IPS-20b (cell line): ENCODE measurements around the gene HAPLN1.

Experiments used
- H3K27ac ChIP-seq: one replicate; pipeline ENCODE4 v1.5.1; 2013; ENCODE audit warnings: low read length
- H3K27me3 ChIP-seq: 2 replicates; pipeline ENCODE4 v1.6.1; 2013; ENCODE audit warnings: mild to moderate bottlenecking, low read length, inconsistent platforms; ENCODE audit not compliant: insufficient read depth
- H3K36me3 ChIP-seq: 2 replicates; pipeline ENCODE4 v1.6.1; 2013; ENCODE audit warnings: low read depth, mild to moderate bottlenecking, inconsistent platforms, low read length, moderate library complexity; ENCODE audit not compliant: insufficient read depth
- H3K4me1 ChIP-seq: 2 replicates; pipeline ENCODE4 v1.6.1; 2013; ENCODE audit warnings: mild to moderate bottlenecking, control low read depth, inconsistent platforms, low read length, moderate library complexity; ENCODE audit not compliant: insufficient read depth
- H3K4me3 ChIP-seq: 2 replicates; pipeline ENCODE4 v1.5.1; 2013; ENCODE audit warnings: mild to moderate bottlenecking, low read length, inconsistent platforms
- H3K9ac ChIP-seq: 2 replicates; pipeline ENCODE4 v1.6.1; 2013; ENCODE audit warnings: low read depth, mild to moderate bottlenecking, inconsistent platforms, low read length, moderate library complexity
- H3K9me3 ChIP-seq: 2 replicates; pipeline ENCODE4 v1.6.1; 2013; ENCODE audit warnings: mild to moderate bottlenecking, low read depth, low read length, inconsistent platforms; ENCODE audit not compliant: insufficient read depth

Gene HAPLN1

DNA sequence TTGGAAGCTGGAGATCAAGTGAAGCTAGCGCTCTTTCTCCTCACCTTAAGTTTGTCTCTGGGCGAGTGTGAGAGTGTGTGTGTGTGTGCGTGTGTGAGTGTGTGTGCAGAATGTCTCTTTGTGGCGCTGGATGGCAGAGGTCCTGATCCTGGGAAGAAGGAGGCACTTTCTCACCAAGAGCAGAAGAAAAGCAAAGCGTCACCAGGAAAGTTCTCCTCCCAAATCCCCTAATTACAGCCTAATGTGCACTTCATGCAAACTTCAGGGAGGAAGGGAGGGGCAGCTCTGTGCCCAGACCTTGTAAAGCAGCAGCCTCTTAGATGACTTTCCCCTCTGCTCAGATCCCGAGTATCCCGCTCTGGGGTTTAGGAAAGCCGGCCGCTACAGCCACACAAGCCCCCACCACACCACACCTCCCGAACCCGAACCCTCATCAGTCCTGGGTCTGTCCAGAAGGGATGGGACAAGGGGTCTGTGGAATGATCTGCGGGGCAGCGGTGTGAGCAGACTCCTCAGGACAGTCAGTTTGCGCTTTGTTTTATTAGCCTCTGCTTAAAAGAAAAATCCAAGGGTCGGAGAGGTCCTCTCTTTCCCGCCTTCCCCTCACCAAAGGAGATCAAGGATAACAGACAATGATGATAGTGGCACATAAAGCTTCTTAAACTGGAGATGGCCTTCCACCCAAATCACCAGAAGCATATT, at the start of gene HAPLN1:
TSS of gene HAPLN1 (minus strand) at position 20 of the 702 bp plus-strand sequence. CDS start 47,332 bp downstream, outside the sequence.
- Histone ChIP-seq H3K9ac (peak within 1 kb of the TSS; percentile 73; the same call in 1 of the 2 replicates), H3K4me3 (peak within 1 kb of the TSS; percentile 71), H3K27ac (no peak within 1 kb of the TSS), H3K36me3 (no peaks in the 10 kb centered on the region), H3K4me1 (peaks cover 17% of the 10 kb centered on the region; the same call in 1 of the 2 replicates), H3K9me3 (no peaks in the 10 kb centered on the region), H3K27me3 (no peaks in the 10 kb centered on the region; the same call in 1 of the 2 replicates)

DNA sequence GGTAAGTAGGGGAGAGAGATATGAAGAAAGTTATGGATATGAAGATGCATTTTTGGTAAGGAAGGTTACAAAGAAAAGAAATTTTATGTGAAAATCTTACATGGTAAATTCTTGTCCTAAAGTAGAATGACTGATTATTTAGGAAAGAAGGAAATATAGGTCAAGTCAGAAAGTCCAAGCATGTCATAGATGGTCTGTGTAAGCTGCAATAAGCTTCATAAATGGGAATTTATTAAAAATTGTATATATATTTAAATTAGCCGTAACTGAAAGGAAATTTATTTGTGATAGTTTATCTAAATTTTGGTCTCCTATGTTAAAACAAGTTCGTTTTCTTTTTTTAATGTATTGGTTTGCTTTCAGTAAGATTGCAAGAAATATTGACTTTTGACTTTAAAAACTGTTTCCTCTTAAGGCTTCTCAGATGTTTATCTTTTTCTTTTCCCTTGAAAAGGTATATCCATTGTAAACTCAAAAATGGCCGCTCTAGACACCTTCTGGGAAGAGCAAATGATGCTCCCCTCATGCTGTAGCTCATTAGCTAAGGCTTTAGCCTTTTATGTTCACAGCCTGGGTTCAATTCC, 46.8 kb upstream of the HAPLN1 start:
- no peaks in the 10 kb centered on the region for H3K4me1 ChIP-seq
- no peaks in the 10 kb centered on the region for H3K27me3 ChIP-seq
- H3K36me3 ChIP-seq = no peaks in the 10 kb centered on the region
- no peak overlapping the region for H3K9ac ChIP-seq
- peaks cover 56% of the 10 kb centered on the region for H3K9me3 ChIP-seq
- no peak overlapping the region for H3K27ac ChIP-seq
- H3K4me3 ChIP-seq = 0 out of 2 replicates have a peak overlapping the region, but pooled peaks have one; percentile 33

DNA sequence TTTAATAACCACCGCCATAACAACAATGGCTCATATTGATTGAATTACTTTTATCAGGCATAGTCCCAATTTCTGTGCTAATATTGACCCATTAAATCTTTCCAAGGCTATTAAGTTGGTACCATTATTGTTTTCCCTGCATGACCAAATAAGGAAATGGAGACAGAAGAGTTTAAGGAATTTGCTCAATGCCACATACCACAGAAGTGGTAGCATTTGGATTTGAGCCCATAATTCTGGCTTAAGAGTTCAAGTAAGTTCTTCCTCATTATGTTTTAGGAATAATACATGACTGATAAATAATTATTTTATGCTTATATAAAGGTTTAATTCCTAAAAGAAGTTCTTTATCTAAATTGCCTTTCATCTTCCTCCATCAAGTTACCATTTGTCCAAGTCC, 43.4 kb upstream of the HAPLN1 start:
- Histone ChIP-seq H3K4me1 (no peaks in the 10 kb centered on the region), H3K4me3 (no peak overlapping the region), H3K9me3 (peaks cover 49% of the 10 kb centered on the region), H3K27me3 (no peaks in the 10 kb centered on the region), H3K27ac (no peak overlapping the region), H3K36me3 (no peaks in the 10 kb centered on the region), H3K9ac (no peak overlapping the region)

DNA sequence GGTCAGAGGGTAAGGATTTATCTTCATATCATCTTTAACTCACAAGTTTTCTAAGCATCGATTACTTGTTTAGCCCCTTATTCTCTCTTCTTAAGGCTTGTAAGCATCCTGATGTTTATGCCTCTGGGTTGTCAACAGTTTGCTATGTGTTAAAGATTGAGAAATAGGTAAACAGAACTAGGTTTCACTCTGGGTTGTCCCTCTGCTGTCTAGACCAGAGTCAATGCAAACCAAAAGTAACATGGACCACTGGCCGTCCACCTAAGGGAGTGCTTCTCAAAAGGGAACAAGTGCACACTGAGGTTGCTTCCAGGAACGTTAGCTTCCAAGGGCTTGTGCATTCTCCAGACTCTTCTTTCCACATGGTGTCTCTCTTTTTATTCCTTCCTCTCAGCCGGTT, 39.9 kb upstream of the HAPLN1 start:
- Histone ChIP-seq H3K27me3 (no peaks in the 10 kb centered on the region), H3K36me3 (no peaks in the 10 kb centered on the region), H3K4me3 (no peak overlapping the region), H3K9ac (no peak overlapping the region), H3K27ac (no peak overlapping the region), H3K4me1 (no peaks in the 10 kb centered on the region), H3K9me3 (peaks cover 15% of the 10 kb centered on the region)

DNA sequence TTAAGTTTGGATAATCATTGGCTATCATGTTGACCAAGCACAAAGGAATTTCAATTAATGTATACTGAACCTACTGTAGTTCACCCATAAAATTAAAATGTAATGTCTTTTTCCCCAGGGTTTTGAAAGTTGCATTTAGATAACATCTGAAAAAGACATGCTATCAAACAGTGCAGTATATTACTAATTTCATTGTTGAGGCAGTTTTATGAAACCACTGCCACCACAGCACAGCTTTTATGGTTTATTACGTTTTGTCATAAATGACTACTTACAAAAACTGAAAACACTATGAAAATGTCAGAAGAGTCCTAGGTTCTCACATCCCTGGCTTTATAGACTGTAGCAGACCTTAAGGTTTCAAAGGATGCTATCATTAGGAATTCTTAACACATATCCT, 32.0 kb upstream of the HAPLN1 start:
- H3K9ac ChIP-seq = no peak overlapping the region
- H3K9me3 ChIP-seq = 0 out of 2 replicates have a peak, but pooled peaks cover 2% of the 10 kb centered on the region
- no peaks in the 10 kb centered on the region for H3K36me3 ChIP-seq
- H3K27ac ChIP-seq = no peak overlapping the region
- H3K4me1 ChIP-seq = no peaks in the 10 kb centered on the region
- H3K27me3 ChIP-seq = no peaks in the 10 kb centered on the region
- H3K4me3 ChIP-seq = no peak overlapping the region

DNA sequence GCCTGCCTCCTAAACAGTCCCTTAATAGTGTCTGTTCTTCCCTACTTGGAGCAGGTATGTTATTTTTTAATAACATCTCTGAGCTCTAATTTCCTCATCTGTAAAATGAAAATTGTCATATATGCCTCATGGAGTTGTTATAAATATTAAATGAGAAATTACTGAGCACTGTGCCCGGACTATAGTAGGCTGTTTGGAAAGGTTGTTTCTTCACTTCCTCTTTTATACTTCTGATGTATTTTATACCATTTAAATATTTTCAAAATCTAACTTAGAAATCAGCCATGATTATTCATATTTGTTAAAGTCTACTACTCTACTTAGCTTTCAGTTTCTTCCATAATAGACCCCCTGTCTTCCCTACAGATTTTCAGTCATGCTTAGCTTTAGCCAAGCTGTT, 30.5 kb upstream of the HAPLN1 start:
- Histone ChIP-seq H3K4me1 (no peaks in the 10 kb centered on the region), H3K9ac (no peak overlapping the region), H3K27me3 (no peaks in the 10 kb centered on the region), H3K9me3 (0 out of 2 replicates have a peak, but pooled peaks cover 2% of the 10 kb centered on the region), H3K27ac (no peak overlapping the region), H3K4me3 (no peak overlapping the region), H3K36me3 (no peaks in the 10 kb centered on the region)

DNA sequence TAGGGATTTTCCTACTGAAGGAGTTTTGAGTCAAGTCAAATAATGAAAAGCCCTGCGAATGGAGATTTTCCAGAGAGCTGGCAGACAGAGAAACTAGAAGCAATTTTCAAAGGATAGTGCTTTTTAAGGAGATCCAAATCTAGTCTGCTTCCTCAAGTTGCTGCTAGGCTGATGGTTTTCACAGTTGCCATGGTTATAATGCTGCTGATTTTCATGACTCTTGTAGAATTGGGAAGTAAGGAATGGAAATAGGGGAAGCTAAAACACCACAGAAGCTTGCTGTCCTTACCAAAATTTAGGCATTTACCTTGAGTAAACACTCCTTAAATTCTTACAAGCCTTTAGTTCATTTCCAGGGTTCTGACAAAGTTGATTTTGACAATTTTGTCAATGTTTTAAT, 30.1 kb upstream of the HAPLN1 start:
- no peak overlapping the region for H3K27ac ChIP-seq
- H3K9me3 ChIP-seq = 0 out of 2 replicates have a peak, but pooled peaks cover 2% of the 10 kb centered on the region
- no peak overlapping the region for H3K4me3 ChIP-seq
- H3K36me3 ChIP-seq = no peaks in the 10 kb centered on the region
- no peak overlapping the region for H3K9ac ChIP-seq
- no peaks in the 10 kb centered on the region for H3K4me1 ChIP-seq
- no peaks in the 10 kb centered on the region for H3K27me3 ChIP-seq

DNA sequence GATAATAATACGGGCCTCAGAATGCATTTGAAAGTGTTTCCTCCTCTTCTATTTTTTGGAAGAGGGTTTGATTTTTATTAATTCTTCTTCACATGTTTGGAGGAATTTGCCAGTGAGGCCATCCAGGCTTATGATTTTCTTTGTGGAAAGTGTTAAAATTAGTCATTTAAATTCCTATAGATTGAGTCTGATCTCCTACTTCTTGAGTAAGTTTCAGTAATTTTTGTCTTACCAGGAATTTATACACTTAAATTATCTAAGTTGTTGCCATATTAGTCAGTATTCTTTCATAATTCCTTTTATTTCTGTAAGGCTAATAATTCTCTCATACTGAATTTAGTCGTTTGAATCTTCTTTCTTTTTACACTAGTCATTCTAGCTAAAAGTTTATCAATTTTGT, 25.2 kb upstream of the HAPLN1 start:
- no peak overlapping the region for H3K27ac ChIP-seq
- no peaks in the 10 kb centered on the region for H3K27me3 ChIP-seq
- 0 out of 2 replicates have a peak, but pooled peaks cover 2% of the 10 kb centered on the region for H3K9me3 ChIP-seq
- no peak overlapping the region for H3K9ac ChIP-seq
- no peaks in the 10 kb centered on the region for H3K36me3 ChIP-seq
- no peaks in the 10 kb centered on the region for H3K4me1 ChIP-seq
- no peak overlapping the region for H3K4me3 ChIP-seq

DNA sequence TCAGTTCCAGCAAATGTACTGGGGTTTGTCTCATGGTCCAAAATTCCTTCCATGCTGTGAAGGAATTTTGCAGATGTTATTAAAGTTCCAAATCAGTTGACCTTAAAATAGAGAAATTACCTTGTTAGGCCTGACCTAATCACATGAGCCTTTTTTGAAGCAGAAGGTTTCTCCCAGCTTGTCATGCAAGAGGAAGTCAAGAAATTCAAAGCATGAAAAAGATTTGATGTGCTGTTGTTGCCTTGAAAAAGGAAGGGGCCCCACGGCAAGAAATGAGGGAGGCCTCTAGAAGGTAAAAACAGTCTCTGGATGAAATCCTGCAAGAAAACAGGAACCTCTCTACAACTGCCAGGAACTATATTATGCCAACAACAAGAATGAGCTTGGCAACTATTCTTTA, 24.2 kb upstream of the HAPLN1 start:
- Histone ChIP-seq H3K36me3 (no peaks in the 10 kb centered on the region), H3K9me3 (no peaks in the 10 kb centered on the region), H3K9ac (no peak overlapping the region), H3K27ac (no peak overlapping the region), H3K4me1 (no peaks in the 10 kb centered on the region), H3K27me3 (no peaks in the 10 kb centered on the region), H3K4me3 (no peak overlapping the region)

DNA sequence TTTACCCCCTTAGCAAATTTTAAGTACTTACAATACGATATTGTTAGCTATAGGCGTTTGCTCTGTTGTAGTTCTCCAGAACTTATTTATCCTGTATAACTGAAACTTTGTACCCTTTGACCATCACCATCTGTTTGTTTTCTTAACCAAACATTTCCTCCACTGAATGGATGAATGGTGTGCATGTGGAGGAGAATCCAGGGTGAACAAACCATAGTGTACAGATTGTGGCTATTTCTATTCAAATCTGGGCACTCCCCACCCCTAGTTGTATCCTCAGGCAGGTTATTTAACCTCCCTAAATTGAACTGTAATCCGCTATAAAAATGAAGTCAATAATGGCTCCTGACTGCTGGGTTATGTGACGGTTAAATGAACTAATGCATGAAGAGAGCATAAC, 21.4 kb upstream of the HAPLN1 start:
- H3K4me1 ChIP-seq = no peaks in the 10 kb centered on the region
- H3K9me3 ChIP-seq = no peaks in the 10 kb centered on the region
- no peak overlapping the region for H3K4me3 ChIP-seq
- H3K9ac ChIP-seq = no peak overlapping the region
- H3K27ac ChIP-seq = no peak overlapping the region
- no peaks in the 10 kb centered on the region for H3K36me3 ChIP-seq
- no peaks in the 10 kb centered on the region for H3K27me3 ChIP-seq

DNA sequence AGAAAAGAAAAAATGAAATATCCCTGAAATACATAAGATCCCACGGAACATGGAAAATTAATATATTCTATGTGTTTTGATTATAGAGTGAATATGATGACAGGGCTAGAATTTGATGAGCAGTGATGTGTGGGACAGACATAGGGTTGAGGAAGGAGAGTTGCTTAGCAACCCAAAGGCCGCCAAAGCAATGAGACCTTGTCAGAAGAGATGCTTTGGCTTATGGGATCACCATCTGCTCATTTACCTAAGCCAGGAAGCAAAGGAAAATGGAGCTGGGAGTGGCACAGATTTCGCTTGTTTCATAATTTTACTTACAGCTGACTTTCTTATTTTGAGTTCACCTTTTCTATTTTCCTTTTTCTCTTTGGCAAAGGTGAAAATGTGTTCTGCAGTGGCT, 20.9 kb upstream of the HAPLN1 start:
- Histone ChIP-seq H3K9ac (no peak overlapping the region), H3K27me3 (no peaks in the 10 kb centered on the region), H3K27ac (no peak overlapping the region), H3K4me3 (no peak overlapping the region), H3K9me3 (no peaks in the 10 kb centered on the region), H3K36me3 (no peaks in the 10 kb centered on the region), H3K4me1 (no peaks in the 10 kb centered on the region)

DNA sequence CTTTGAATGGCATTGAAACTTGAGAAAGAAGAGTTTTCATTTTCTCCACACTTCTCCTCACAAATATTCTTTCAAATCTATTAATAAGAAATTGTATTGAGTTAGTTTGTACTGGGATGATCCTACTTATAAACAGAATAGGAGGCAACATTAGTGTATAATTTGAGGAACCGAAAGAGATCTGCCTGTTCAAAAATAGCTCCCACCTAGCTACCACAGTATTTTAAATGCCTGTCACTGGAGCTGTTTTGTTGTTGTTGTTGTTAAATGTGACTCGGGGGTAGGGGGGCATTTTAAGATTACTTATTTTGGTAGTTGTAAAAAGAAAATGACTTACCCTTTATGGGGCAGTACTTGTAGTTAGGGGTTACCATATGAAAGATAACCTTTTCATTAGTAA, 20.1 kb upstream of the HAPLN1 start:
- no peak overlapping the region for H3K9ac ChIP-seq
- no peak overlapping the region for H3K27ac ChIP-seq
- no peaks in the 10 kb centered on the region for H3K4me1 ChIP-seq
- no peaks in the 10 kb centered on the region for H3K9me3 ChIP-seq
- H3K36me3 ChIP-seq = no peaks in the 10 kb centered on the region
- H3K27me3 ChIP-seq = no peaks in the 10 kb centered on the region
- no peak overlapping the region for H3K4me3 ChIP-seq
